ENCODE data around the gene CMTM4.
"Not testable (repeated sequence)": the region's sequence is repeated elsewhere in the genome, so short reads cannot be mapped to it uniquely, and the experiment has no call there.

The CMTM4 gene

GRCh38 chr16:66705790-66706505 is 9.4 kb upstream of the CMTM4 start:
- no peak for DNase-seq (ENCODE audit: low read depth)

DNA sequence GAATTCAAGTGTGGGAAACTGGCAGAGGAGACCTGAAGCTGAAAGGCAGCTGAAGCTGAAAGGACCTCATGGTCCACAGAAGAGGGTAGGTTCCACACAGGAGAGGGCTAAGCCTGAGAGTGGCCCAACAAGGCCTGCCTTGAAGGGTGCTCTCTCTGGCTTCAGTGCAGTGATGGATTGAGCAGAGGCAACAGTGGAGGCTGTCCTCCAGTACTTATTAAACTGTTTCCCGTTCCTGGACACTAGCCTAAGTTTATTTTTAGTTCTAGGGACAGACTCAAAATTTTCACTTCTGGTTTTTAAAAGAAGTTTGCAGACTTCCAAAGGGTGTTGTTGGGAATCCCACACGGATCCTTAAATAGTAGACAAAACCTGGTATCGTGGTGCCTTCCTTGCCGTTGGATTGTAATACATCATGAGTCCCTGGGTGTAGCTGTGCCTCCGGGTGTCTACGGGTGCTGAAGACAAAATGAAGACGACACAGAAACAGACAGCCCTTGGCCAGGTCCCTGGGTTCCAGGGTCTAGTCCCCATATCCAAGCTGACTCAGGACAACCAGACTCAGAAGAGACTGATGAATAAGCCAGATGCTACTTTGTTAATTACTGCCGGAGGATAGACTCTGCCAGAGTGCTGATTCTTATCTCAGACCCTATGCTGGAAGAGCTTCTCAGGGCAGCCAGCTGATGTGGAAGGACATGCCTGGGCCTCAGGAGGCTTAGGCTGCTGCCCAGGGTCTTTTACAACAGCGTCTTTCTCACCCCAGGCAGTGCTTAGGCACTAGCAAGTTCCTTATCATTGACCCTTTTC is 7.1 kb upstream of the CMTM4 start:
- no peak for DNase-seq (ENCODE audit: low read depth)

DNA sequence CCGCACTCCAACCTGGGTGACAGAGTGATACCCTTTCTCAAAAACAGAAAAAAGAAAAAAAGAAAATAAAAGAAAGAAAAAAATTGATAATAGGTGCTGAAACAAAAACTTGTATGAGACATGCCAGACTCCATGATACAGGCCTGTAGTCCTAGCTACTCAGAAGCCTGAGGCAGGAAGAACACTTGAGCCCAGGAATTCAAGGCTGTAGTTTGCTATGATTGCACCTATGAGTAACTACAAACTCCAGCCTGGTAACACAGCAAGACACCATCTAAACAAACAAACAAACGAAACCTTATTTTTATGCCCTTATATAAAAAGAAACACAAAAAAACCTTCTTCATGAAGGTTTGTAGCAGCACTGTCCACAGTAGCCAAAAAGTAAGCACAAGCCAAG is 5.0 kb upstream of the CMTM4 start:
- no peak for DNase-seq (ENCODE audit: low read depth)

DNA sequence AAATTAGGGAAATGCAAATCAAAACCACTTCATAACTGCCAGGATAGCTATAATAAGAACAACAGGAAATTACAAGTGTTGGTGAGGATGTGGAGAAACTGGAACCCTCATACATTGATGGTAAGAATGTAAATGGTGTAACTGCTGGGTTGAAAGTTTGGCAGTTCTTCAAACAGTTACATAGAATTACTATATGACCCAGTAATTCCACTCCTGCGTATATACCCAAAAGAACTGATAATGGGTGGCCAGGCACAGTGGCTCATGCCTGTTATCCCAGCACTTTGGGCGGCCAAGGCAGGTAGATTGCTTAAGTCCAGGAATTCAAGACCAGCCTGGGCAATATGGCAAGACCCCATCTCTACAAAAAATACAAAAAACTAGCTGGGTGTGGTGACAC is 4.5 kb upstream of the CMTM4 start:
- DNase-seq (ENCODE audit: low read depth): no peak

DNA sequence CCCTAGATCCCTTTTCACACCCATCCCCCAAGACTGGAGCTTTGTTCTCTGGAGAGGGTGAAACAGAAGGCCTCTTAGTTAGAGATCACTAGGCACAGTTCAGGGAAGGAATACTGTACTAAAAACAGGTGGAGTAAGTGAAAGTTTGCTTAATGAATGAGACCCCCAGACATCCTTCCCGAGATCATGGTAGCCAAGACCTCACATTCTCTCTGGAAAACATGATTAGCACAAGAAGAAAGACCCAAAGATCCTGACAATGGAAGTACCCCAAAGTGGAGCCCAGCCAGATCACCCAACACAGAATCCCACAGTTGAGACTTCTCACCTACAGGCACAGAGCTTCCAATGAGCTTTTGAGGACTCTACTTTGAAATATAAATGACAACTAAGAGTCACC is 3.4 kb upstream of the CMTM4 start:
- no peak for DNase-seq (ENCODE audit: low read depth)

DNA sequence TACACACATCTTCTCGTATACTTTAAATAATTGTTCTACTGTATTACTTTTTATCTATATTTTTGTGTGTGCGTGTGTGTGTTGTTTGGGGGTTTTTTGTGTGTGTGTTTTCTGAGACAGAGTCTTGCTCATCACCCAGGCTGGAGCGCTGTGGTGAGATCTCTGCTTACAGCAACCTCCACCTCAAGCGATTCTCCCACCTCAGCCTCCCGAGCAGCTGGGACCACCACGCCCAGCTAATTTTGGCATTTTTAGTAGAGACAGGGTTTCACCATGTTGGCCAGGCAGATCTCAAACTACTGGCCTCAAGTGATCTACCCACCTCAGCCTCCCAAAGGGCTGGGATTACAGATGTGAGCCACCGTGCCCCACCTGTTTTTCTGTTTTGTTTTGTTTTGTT is 1.5 kb upstream of the CMTM4 start:
- no peak for DNase-seq (ENCODE audit: low read depth)

- DNase-seq (ENCODE audit: low read depth): no peak
Measured at GRCh38 chr16:66695935-66696668, 441 bp downstream of the CMTM4 start.

GRCh38 chr16:66695471-66695934 is 1.0 kb downstream of the CMTM4 start:
- no peak for DNase-seq (ENCODE audit: low read depth)

DNA sequence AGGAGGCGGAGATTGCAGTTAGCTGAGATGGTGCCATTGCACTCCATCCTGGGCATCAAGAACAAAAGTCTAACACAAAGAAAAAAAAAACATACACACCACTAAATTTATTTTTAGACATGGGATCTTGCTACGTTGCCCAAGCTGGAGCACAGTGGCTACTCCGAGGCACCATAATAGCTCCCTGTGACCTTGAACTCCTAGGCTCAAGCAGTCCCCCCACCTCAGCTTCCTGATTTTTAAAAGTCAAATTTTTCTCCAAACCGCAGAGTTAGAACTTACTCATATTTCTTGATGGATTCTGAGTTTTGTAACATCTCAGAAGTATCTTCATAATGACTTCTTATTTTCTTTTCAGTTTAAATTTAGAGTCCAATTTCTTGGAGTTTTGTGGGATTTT is 3.4 kb downstream of the CMTM4 start:
- DNase-seq (ENCODE audit: low read depth): no peak

DNA sequence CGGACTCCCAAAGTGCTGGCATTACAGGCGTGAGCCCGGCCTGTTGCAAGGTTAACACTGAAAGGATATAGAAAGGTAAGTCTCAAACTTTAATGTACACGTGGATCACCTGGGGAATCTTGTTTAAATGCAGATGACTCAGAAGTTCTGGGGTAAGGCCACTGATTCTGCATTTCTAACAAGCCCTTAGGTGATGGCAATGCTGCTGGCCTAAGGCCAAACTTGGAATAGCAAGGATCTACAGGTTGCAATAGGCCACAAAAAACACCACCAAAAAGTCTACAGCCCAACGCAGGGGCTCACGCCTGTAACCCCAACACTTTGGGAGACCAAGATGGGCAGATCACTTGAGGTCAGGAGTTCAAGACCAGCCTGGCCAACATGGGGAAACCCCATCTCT is 4.2 kb downstream of the CMTM4 start:
- no peak for DNase-seq (ENCODE audit: low read depth)

DNA sequence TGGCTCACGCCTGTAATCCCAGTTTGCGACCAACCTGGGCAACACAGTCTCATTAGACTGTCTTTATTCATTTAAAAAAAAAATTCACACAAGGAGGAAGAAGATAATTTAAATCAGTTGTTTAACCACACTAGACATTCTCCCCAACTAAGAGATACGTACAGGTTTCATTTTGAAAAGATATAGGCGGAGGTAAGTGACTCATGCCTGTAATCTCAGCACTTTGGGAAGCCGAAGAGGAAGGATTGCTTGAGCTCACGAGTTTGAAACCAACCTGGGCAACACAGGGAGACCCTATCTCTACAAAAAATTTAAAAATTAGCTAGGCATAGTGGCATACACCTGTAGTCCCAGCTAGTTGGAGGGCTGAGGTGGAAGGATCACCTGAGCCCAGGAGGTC is 5.3 kb downstream of the CMTM4 start:
- no peak for DNase-seq (ENCODE audit: low read depth)

DNA sequence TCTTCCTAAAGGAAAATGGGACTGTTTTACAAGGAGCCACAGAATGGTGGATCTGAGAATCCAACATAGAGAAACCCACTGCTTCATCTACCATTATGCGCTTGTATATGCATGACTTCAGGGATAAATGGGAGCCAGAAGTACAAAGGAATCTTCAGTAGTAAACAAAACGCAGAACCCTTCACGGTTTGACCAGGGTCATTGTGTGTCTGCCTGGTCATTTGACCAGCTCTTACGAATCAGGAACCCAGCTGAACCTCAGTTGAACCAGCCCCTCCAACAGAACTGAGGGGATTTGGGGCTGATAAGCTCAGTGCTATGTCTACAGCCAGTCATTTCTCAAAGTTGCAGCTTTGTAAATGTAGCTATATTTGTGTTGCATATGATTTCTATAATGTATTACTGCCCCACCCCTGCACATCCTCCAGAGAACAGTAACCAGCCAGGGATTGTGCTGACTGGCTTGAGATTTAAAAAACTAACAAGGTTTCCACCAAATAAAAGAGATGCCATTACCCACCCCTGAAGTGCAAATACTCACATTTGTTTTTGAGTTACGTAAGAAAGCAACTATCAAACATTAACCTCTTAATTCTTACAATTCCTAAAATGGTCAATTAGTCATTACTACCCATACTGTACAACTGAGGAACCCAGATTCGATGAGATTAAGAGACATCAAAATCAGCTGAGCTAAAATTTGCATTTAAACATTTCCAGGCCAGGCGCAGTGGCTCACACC is 6.3 kb downstream of the CMTM4 start:
- no peak for DNase-seq (ENCODE audit: low read depth)

GRCh38 chr16:66689282-66689681 is 7.3 kb downstream of the CMTM4 start:
- no peak for DNase-seq (ENCODE audit: low read depth)

DNA sequence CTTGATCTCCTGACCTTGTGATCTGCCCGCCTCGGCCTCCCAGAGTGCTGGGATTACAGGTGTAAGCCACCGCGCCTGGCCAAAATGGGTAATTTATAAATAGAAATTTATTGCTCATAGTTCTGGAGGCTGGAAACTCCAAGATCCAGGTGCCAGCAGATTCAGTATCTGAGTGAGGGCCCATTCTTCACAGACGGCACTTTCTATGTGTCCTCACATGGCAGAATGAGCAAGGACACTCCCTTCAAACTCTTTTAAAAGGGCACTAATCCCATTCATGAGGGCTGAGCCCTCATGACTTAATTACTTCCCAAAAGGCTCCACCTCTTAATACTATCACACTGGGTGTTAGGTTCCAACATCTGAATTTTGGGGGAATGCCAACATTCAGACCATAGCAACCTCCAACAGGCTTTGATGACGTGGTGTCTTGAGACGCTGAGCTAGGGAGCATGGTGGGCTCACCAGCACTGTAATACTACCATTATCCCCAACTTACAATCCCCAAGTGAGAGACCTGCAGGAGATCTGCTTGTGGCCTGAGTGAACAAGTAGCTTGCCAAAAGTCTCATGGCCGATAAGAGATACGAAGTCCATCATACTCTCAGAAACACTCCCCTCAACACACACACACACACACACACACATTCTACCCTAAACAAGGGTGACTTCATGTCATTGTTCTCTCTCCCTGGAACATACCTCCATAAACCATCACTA is 8.5 kb downstream of the CMTM4 start:
- DNase-seq (ENCODE audit: low read depth): no peak

GRCh38 chr16:66685501-66686115 is 10.9 kb downstream of the CMTM4 start:
- not testable (repeated sequence) for DNase-seq (ENCODE audit: low read depth)

DNA sequence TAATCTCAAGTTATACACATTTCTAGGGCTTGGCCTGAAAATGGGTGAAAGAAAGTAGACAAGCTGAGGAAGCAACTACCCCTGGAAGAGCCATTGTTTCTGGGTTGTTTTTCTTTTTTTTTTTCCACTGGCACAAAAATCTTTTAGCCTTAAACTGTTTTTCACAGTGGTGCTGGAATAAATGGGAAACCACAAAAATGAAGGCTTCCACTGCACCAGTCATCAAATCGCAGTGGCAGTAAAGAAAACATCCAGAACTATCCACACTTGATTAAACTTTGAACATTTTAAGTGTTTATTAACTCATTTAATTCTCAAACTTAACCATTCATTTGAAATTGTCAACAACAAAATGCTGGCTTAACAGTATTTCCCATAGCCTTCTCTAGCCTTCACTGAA is 14.3 kb downstream of the CMTM4 start:
- DNase-seq (ENCODE audit: low read depth): no peak

GRCh38 chr16:66681676-66682075 is 14.9 kb downstream of the CMTM4 start:
- DNase-seq (ENCODE audit: low read depth): no peak

DNA sequence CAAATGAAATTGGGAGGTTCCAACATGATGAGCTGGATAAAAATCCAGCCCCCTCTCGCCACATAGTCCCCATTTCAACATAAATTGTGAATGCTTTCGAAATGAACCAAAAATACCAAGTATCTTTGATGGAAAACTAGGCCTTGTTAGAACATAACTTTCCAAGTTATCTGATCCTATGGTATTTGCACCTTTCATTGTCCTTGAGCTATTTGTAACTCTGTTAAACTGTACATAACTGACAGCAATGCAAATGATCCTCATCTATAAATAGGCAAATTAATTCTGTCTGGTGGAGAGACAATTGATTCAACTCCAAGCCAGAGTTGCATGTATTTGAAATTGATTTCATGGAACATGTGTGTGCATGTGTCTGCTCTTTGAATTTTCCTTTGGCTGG is 18.2 kb downstream of the CMTM4 start:
- DNase-seq (ENCODE audit: low read depth): no peak

GRCh38 chr16:66677836-66678235 is 18.7 kb downstream of the CMTM4 start:
- DNase-seq (ENCODE audit: low read depth): no peak

DNA sequence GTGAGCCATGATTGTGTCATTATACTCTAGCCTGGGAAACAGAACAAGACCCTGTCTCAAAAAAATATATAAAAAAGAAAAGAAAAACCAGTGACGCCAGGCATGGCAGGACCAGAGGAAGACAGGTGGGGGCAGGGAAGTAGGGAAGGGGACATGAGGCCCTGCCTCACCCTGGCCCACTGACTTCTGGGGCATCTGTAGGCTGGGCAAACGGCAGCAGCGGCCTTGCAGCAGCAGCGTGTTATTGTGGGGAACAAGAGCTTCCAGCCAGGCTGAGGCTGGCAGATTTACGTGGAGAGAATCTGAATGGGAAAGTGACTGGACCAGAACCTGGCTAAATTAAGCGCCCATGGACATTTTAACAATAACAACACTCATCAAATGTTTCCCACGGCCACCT is 19.4 kb downstream of the CMTM4 start:
- no peak for DNase-seq (ENCODE audit: low read depth)

DNA sequence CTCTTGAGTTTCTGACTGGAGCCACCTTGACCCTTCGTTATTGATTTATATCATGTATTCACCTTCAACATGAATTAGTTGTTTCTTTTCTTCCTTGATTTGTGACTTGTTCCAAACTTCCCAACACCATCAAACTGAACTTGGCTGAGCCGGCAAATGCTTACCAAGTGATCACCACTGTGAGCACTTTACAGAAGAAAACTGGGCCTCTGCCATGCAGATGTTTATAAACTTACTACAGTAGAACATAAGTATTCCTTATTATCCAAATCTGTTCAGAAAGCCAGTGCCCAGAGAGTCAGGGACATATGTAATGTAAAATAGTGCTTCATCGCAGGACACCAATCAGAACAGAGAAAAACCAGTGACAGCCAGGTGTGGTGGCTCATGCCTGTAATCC is 19.9 kb downstream of the CMTM4 start:
- DNase-seq (ENCODE audit: low read depth): no peak
